NCI-H2196 treated with DMSO at 0.1 percent for 48 hours (cell line): Measurements from ENCODE around the gene MAST4.
"Not testable (repeated sequence)": the region's sequence is repeated elsewhere in the genome, so short reads cannot be mapped to it uniquely, and the experiment has no call there.

Experiments
- DNase-seq: peaks from one replicate; lab custom pipeline; 2025; ENCODE audit not compliant: unreplicated experiment; lab: John Stamatoyannopoulos, UW

MAST4 gene

GRCh38 chr5:66694036-66694435 is 97.8 kb downstream of the MAST4 start:
- no peak for DNase-seq

- DNase-seq, result not testable (repeated sequence)
Observed at GRCh38 chr5:66695840-66696239, 99.6 kb downstream of the MAST4 start.

DNA sequence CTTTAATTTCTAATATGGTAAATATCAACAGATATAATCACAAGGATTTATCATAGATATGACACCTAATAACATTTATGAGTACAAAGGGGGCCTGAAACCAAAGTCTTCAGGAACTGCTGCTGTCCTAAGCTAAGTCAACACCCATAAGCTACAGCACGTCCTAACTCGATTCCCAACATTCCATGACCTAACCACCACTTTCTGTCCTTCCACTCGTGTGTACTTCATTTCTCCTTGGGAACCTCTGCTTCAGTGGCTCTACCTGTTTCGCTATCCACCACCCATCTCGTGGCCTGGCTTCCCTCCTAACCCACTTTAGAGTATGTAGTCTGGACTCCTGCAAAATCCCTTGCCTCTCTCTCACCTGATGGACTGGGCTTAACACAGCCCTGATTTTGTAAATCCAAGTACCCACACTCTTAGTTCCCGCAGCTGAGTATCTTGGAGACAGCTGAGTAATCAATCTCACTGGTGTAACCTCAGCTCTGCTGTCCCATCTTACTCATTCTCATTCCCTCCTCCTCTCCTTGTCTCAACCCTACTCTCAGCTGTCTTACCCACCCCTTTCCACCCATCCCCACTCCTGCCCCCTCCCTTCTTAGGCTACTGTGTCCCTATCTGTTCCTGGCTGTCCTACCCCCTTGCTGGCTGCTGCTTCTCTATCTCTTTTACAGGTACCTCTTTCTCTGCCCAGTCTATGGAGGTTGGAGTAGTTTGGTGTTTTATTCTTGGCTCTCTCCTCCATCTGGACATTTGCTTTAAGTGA is 101.8 kb downstream of the MAST4 start:
- DNase-seq, result no peak

DNA sequence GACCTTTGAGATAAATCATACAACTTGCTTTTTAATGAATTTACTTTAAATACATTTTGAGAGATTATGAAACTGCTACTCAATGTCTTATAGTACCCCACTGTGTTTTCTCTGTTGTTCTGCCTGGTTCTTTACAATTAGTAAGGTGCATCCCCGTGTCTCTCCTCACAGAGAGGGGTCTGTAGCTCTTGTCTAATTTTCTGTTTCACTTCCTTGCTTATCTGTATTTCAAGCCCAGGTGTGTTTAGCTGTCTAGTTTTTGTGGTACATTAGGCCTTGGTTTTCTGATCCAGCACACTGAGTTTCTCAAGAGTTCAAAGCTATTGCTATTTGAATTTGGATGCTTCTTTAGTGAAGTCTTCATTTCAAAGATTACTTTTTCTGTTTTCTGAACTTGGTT is 105.1 kb downstream of the MAST4 start:
- DNase-seq, result no peak

DNA sequence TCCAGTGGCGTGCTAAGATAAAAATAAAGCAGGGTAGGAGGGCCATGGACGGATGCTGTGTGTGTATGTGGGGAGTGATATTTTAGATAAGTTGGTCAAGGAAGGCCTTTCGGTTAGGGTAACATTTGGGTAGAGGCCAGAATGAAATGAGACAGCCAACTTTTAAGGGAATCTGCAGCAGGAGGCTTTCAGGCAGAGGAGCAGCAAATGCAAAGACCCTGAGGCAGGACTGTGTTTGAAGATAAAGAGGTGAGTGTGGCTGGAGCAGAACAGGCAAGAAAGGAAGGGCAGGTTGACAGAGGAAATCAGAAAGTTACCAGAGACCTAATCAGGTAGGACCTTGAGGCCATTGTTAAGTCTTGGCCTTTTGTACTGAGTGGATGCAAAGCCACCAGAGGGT is 106.2 kb downstream of the MAST4 start:
- no peak for DNase-seq

DNA sequence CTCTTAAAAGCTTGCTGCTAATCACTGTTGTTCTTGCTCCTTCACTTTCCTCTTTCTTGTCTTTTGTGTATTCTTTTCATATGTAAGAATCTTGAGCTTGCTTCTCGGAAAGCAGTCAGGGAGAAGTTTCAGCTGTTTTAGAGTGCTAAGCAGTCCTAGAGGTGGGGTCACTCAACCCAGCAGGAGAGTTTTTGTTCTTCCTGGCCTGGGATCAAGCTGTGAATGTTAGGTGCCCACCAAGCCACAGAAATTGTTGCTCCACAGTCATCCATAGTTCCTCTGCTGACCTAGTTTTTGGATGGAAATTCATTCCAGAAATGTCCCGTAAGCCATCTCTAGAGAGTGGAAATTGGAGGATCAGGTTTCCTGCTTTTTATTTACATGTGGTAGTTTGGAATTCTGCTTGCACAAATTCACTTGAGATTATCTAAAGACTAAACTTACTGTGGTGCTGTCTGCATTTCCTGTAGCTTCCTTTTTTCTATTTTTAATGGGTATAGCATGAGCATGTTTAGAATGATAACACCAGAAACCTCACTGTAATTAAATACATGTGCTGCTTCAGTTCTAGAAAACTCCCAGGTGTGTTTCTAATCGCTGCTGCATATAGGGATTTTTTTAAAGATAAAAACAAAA is 108.7 kb downstream of the MAST4 start:
- DNase-seq, result no peak

DNA sequence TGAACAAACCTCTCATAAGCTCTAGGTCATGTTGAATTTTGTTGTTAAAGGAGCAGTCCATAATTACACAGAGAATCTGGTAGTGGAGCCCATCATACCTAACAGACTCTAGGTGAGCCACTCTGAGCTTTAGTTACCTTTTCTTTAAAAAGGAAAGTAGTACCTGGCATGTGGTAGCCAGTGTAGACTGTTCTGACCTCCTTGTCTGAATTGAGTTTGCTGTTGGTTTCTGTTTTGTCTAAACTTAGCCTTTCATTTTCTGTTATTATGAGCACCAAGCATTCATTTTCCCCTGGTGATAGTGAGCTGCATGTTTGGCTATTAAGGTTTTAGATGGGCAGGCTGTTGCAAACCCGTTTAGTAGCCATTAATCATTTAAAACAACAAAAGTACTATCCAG is 112.2 kb downstream of the MAST4 start:
- no peak for DNase-seq

DNA sequence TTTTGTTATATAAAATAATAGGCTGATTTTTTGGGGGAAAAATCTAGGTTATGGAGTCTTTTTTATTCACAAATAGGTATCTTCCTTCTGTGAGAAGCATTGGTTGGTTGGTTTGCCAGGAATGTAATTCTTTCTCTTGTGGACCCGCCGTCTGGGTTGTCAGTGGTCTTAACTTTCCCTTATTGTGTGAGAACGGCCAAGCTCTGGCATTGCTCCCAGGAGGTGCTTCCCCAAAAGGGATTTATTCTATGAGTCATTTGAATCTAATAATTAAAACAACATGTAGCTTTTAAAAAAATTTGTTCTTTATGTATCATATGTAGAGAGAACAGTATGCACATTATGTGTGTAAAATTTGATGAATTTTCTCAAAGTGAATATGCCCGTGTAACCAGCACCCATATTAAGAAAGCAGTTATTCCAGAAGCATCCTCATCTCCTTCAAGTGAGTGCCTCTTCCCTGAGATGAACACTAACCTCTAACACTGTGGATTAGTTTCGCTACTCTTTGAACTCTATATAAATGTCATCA is 114.4 kb downstream of the MAST4 start:
- no peak for DNase-seq

DNA sequence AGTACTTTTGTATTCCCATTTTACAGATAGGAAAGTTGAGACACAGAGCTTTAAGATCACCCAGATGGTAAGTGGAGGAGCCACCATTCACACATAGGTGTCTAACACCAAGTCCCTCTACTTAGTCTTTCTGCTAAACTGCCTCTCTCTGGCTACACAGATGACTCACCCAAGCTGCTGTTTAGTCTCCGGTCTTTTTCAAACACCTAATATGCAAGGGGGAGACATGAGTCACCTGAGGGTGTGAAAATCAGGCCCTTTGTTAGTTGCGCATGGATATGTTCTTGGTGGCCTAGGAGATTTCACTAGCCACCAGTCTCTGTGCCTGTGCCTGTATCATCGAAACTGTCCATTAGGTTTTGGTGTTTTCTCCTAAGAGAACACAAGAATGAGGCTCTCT is 117.8 kb downstream of the MAST4 start:
- no peak for DNase-seq

- DNase-seq, result no peak
Observed at GRCh38 chr5:66717455-66718373, 121.5 kb downstream of the MAST4 start.

DNA sequence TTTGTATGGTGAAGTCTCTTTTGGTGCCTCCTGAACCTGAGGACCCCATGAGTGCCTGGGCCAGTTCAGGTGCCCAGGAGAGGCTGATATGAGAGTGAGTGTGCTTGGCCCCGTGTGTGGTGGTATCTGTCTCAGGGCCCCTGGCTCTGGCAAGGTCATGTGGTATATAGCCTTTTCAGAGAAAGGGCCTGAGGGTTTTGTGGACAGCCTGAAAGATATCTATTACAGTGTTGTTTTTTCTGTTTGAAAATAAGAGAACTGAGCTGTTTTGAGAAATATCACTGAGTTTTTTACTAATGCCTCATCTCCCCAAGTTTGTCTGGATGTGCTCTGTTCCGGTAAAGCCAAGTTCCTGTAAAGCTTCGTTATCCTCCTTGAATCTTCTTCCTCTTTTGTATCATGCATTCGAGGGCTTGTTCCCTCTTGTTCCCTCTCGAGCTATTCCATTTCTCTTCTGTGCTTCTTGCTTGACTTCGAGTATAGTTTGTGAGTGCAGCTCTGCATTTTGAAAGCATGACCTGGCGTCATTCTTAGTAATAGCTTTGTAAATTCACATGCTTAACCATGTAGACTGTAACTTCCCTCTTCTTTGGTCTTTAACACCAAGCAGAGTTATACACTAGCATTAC is 122.3 kb downstream of the MAST4 start:
- no peak for DNase-seq

GRCh38 chr5:66720780-66721179 is 124.6 kb downstream of the MAST4 start:
- DNase-seq, result no peak

GRCh38 chr5:66722686-66723085 is 126.5 kb downstream of the MAST4 start:
- DNase-seq, result no peak

- no peak for DNase-seq
Observed at GRCh38 chr5:66724349-66725139, 128.4 kb downstream of the MAST4 start.

GRCh38 chr5:66727630-66728029 is 131.4 kb downstream of the MAST4 start:
- no peak for DNase-seq

DNA sequence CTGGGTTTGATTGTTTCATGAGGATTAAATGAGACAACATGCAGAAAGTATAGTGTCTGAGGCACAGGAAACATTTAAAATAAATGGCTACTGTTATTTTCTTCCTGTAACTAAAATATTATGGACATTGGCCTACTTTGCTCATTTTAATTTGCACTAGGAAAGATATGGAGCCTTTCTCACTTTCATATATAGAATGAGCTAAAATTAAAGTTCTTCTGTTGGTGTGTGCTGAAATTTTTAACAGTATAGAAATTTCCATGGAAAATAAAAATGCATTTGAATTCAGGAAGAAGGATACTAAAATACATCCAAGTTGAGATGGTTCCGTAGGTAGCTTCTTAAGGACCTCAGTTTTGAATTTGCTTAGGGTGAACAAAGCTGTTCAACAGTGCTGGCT is 131.9 kb downstream of the MAST4 start:
- DNase-seq, result no peak

GRCh38 chr5:66737096-66737495 is 140.9 kb downstream of the MAST4 start:
- no peak for DNase-seq

GRCh38 chr5:66738136-66738535 is 141.9 kb downstream of the MAST4 start:
- no peak for DNase-seq

DNA sequence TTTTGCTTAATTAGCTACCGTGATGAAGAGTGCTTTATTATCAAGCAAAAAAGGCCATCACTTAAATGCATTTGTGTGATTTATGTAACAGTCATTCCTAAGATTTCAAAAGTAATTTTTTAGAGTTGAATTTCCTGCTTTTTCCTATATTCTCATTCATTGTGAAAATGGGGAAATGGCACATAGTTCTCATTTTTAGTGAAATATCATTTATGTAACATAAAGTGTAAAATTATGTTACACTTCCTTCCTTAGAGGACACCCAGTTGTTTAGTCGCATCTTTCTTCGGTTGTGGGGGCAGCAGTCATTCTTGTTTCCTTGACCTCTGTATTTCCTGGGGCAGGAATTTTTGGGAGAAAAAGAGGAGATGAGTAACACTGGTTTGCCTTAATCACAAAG is 142.8 kb downstream of the MAST4 start:
- DNase-seq, result no peak

- DNase-seq, result no peak
Observed at GRCh38 chr5:66739951-66740350, 143.8 kb downstream of the MAST4 start.
